A549 (cell line): ENCODE measurements around the gene LIPI. TPM values are rescaled to one million over a fixed set of nuclear protein-coding genes. Genes with fewer than 3 reads are reported as not detected.

Experiments used
- ATAC-seq, 2 experiments: fragments of 200-7000 bp in 1 of 2; fragments of >200 bp in 1 of 2; cut with Nextera tagmentation in 1 of 2; cut with Tn5 transposase in 1 of 2; 3 replicates each; pipeline versions ENCODE4 v1.8.0 to v1.9.1; 2018 to 2020; ENCODE audit warnings: mild to moderate bottlenecking in 1 of 2, moderate library complexity in 1 of 2
- CTCF ChIA-PET: fragments of 300-600 bp; sonication (Branson Sonifier 250); formaldehyde crosslinking; extraction: SDS; loops from one replicate; lab custom pipeline; 2021; ENCODE audit warnings: antibody characterized with exemption, inconsistent platforms; lab: Yijun Ruan, JAX
- POLR2A ChIA-PET: fragments of 350-600 bp; formaldehyde crosslinking; extraction: SDS; loops from one replicate; lab custom pipeline; 2021; ENCODE audit warnings: antibody characterized with exemption, inconsistent platforms; lab: Yijun Ruan, JAX
- DNase-seq, 2 experiments: peaks; one replicate each; pipeline versions ENCODE4 v3.0.0 to v3.0.0-alpha.2; 2011 to 2016; ENCODE audit warnings: low read depth in 1 of 2, low spot score in 1 of 2
- FAIRE-seq: peaks from 2 replicates; lab custom pipeline; 2011; peaks lifted over from hg19 to GRCh38; lab: Jason Lieb, UNC
- H3K27ac ChIP-seq, 2 experiments: fragments of >200 bp; sonication (Bioruptor Twin); formaldehyde crosslinking; 3 replicates each; pipeline ENCODE4 v1.5.1; 2016 to 2017
- H3K4me1 ChIP-seq: fragments of >200 bp; sonication (Bioruptor Twin); formaldehyde crosslinking; 3 replicates; pipeline ENCODE4 v1.6.1; 2016
- H3K4me2 ChIP-seq: fragments of >200 bp; sonication (Bioruptor Twin); formaldehyde crosslinking; 3 replicates; pipeline ENCODE4 v1.6.1; 2016
- H3K4me3 ChIP-seq: fragments of >200 bp; sonication (Bioruptor Twin); formaldehyde crosslinking; 3 replicates; pipeline ENCODE4 v1.5.1; 2016
- H3K9me3 ChIP-seq: fragments of >200 bp; sonication (Bioruptor Twin); formaldehyde crosslinking; 3 replicates; pipeline ENCODE4 v1.6.1; 2016
- CBX8 ChIP-seq: fragments of 200-600 bp; sonication (generic); IDR thresholded peaks from 2 replicates; pipeline ENCODE4 v1.6.1; 2016
- CEBPB ChIP-seq, 2 experiments: fragments of >200 bp in 1 of 2; sonication (Bioruptor Twin) in 1 of 2; formaldehyde crosslinking in 1 of 2; IDR thresholded peaks; 2 replicates each; pipeline ENCODE4 v1.6.1; 2012 to 2016
- CHD4 ChIP-seq: fragments of 200-600 bp; sonication (generic); IDR thresholded peaks from 2 replicates; pipeline ENCODE4 v1.6.1; 2016; ENCODE audit warnings: antibody characterized with exemption, mild to moderate bottlenecking, borderline replicate concordance
- EHF ChIP-seq: fragments of 250-450 bp; sonication (Bioruptor Pico); IDR thresholded peaks from 2 replicates; pipeline ENCODE4 v1.5.0; 2020; ENCODE audit warnings: mild to moderate bottlenecking
- EHMT2 ChIP-seq: fragments of 200-600 bp; sonication (generic); IDR thresholded peaks from 2 replicates; pipeline ENCODE4 v1.6.1; 2016; ENCODE audit warnings: antibody characterized with exemption, low read depth, mild to moderate bottlenecking, moderate library complexity
- EP300 ChIP-seq, 2 experiments: fragments of >200 bp; sonication (Bioruptor Twin); formaldehyde crosslinking; IDR thresholded peaks; 2 replicates in 1 of 2; 3 replicates in 1 of 2; pipeline ENCODE4 v1.6.1; 2016 to 2017
- FOSB ChIP-seq: fragments of 250-450 bp; sonication (Bioruptor Pico); IDR thresholded peaks from 2 replicates; pipeline ENCODE4 v1.5.0; 2020; ENCODE audit warnings: mild to moderate bottlenecking, moderate library complexity
- KDM1A ChIP-seq: fragments of 200-600 bp; sonication (generic); IDR thresholded peaks from 2 replicates; pipeline ENCODE4 v1.6.1; 2016; ENCODE audit warnings: low read depth, mild to moderate bottlenecking
- MYC ChIP-seq: IDR thresholded peaks from 2 replicates; pipeline ENCODE4 v1.6.1; 2012; ENCODE audit warnings: mild to moderate bottlenecking, inconsistent platforms, low read length, improper control_type of control experiment, borderline replicate concordance
- NR3C1 ChIP-seq: fragments of >200 bp; sonication (Bioruptor Twin); formaldehyde crosslinking; IDR thresholded peaks from 3 replicates; pipeline ENCODE4 v1.6.1; 2017
- PHF8 ChIP-seq: fragments of 200-600 bp; sonication (generic); IDR thresholded peaks from 2 replicates; pipeline ENCODE4 v1.6.1; 2016; ENCODE audit warnings: low read depth, mild to moderate bottlenecking, antibody characterized with exemption, moderate library complexity, borderline replicate concordance
- POLR2A ChIP-seq: IDR thresholded peaks from 2 replicates; pipeline ENCODE4 v1.6.1; 2012; ENCODE audit warnings: mild to moderate bottlenecking, low read length
- POLR2AphosphoS2 ChIP-seq: conservative IDR thresholded peaks from 2 replicates; pipeline ENCODE4 v1.6.1; 2012; ENCODE audit warnings: low read length, improper control_type of control experiment, inconsistent platforms
- RAD21 ChIP-seq, 2 experiments: fragments of >200 bp in 1 of 2; sonication (Bioruptor Twin) in 1 of 2; formaldehyde crosslinking in 1 of 2; IDR thresholded peaks in 1 of 2; conservative IDR thresholded peaks in 1 of 2; 2 replicates in 1 of 2; 3 replicates in 1 of 2; pipeline ENCODE4 v1.6.1; 2012 to 2018; ENCODE audit warnings: inconsistent platforms in 1 of 2
- RFX5 ChIP-seq: fragments of 450-650 bp; IDR thresholded peaks from 2 replicates; pipeline ENCODE4 v1.7.1; 2014; ENCODE audit warnings: antibody characterized with exemption, mild to moderate bottlenecking, moderate library complexity
- RNF2 ChIP-seq: fragments of 200-600 bp; sonication (generic); IDR thresholded peaks from 2 replicates; pipeline ENCODE4 v1.6.1; 2016; ENCODE audit warnings: low read depth, mild to moderate bottlenecking, antibody characterized with exemption, moderate library complexity, borderline replicate concordance
- SMC3 ChIP-seq: fragments of >200 bp; sonication (Bioruptor Twin); formaldehyde crosslinking; IDR thresholded peaks from 3 replicates; pipeline ENCODE4 v1.6.1; 2018; ENCODE audit warnings: inconsistent platforms
- SREBF2 ChIP-seq: fragments of 450-650 bp; IDR thresholded peaks from 2 replicates; pipeline ENCODE4 v1.6.1; 2014; ENCODE audit warnings: mild to moderate bottlenecking, moderate library complexity
- ZSCAN20 ChIP-seq: fragments of 250-450 bp; sonication (Bioruptor Pico); IDR thresholded peaks from 2 replicates; pipeline ENCODE4 v1.8.0; 2022; ENCODE audit warnings: mild to moderate bottlenecking, moderate library complexity
- WGBS: methylation state at CpG from one replicate; pipeline ENCODE4 v1.1.6; 2017; ENCODE audit errors: missing lambda C conversion rate; 5-methylcytosine and 5-hydroxymethylcytosine counted together
- polyA plus RNA-seq, 4 experiments: library from polyadenylated mRNA; depleted of rRNA in 3 of 4; stranded (reverse); fragments of >200 nt; fragmentation: RNase III in 1 of 4; extraction: RNeasy Plus Mini Kit Qiagen cat#74134 plus additional on column Dnase treatment in 1 of 4; gene quantifications; 2 replicates in 3 of 4; 3 replicates in 1 of 4; pipeline ENCODE4 v1.2.3, GENCODE V29; 2011 to 2017
- TF ChIP-seq, protein P1 (sequence below): fragments of 450-650 bp; IDR thresholded peaks from 2 replicates; pipeline ENCODE4 v1.6.1; 2014; ENCODE audit warnings: antibody characterized with exemption
- TF ChIP-seq, protein P2 (sequence below): fragments of 250-450 bp; sonication (Bioruptor Pico); IDR thresholded peaks from 2 replicates; pipeline ENCODE4 v1.5.0; 2020; ENCODE audit warnings: low read depth, mild to moderate bottlenecking, moderate library complexity
- TF ChIP-seq, protein P3 (sequence below): IDR thresholded peaks from 2 replicates; pipeline ENCODE4 v1.6.1; 2012
- TF ChIP-seq, protein P4 (sequence below): fragments of >200 bp; sonication (Bioruptor Twin); formaldehyde crosslinking; IDR thresholded peaks from 3 replicates; pipeline ENCODE4 v1.6.1; 2016
- TF ChIP-seq, protein P5 (sequence below): IDR thresholded peaks from 2 replicates; pipeline ENCODE4 v1.6.1; 2012
- TF ChIP-seq, protein P6 (sequence below): fragments of 150-350 bp; IDR thresholded peaks from 2 replicates; pipeline ENCODE4 v1.6.1; 2014; ENCODE audit warnings: low read depth, mild to moderate bottlenecking, low read length

Gene LIPI
- polyA plus RNA-seq, 2 of the 4 experiments (the other 2 are of a cell fraction): not detected

DNA sequence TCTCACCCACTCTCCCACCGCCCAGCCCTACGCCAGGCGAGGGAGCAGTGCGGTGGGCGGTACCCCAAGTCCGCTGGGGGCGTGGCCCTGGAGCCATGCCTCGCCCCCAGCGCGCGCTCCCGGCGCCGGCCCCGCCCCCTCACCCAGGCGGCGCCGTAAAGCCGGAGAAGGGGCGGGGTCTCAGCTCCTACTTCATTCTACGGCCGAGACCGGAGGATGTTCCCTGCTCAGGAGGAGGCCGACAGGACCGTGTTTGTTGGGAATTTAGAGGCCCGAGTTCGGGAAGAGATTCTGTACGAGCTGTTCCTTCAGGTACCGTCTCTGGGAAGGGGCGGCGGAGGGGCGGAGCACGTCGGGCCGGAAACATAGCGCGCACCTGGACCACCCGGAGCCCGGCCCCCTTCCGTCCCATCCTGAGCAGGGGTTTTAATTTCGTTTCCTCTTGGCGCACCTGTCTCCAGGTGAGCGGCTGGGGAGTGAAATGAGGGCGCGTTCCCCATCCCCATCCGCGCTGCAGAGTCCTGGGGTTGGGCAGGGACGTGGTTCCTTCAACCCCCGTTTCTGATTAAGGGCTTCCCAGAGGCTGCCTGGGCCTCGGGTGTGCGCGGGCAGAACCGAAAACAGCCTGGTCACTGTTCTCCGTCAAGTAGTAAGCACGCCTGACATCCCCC is 5.4 kb upstream of the LIPI start, which contains the start of gene RBM11:
TSS of gene RBM11 (plus strand) at position 187 of the 671 bp plus-strand sequence. CDS start at position 217, 30 bp downstream.
- peak; percentile 92; the same call in 1 of the 2 replicates for TF ChIP-seq RNF2
- no peak for TF ChIP-seq NR3C1
- H3K4me1 ChIP-seq: no peaks in the 10 kb centered on the region
- H3K9me3 ChIP-seq: no peaks in the 10 kb centered on the region
- ChIA-PET CTCF (no interaction called here), POLR2A (no interaction called here)
- peak within 1 kb of the TSS; percentile 55 for H3K4me3 ChIP-seq
- DNase-seq (peak; percentile 2 to 55), ATAC-seq (peak; percentile 87 to 99), FAIRE-seq (no peak)
- WGBS: 3% methylated on average over 29 of the region's 55 CpGs
- H3K4me2 ChIP-seq: peak within 1 kb of the TSS; percentile 76
- H3K27ac ChIP-seq: no peak within 1 kb of the TSS

DNA sequence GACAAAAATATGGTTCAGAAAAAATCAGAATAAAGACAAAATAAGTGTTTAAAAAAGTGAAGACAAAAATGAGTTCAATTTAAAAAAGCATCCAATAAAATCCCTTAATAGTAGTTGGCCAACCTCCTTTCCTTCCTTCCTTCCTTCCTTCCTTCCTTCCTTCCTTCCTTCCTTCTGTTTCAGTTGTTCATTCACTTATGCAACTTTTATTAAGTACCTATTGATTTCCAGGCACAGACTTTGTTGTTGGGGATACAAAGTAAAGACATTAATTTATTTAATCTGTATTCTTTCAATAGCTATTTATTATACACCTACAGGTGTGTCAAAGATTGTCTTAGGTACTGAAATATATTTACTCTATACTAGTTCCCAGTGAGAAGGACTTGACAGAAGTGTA is 2.4 kb upstream of the LIPI start:
- no peak for TF ChIP-seq SREBF2
- TF ChIP-seq, protein P1, sequence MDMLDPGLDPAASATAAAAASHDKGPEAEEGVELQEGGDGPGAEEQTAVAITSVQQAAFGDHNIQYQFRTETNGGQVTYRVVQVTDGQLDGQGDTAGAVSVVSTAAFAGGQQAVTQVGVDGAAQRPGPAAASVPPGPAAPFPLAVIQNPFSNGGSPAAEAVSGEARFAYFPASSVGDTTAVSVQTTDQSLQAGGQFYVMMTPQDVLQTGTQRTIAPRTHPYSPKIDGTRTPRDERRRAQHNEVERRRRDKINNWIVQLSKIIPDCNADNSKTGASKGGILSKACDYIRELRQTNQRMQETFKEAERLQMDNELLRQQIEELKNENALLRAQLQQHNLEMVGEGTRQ: no peak
- no peak for TF ChIP-seq POLR2A
- TF ChIP-seq KDM1A: no peak
- TF ChIP-seq EHMT2: no peak
- no peak for TF ChIP-seq EP300 (IDR thresholded peaks at IDR 0.05)
- TF ChIP-seq SMC3: no peak
- TF ChIP-seq CHD4: no peak
- TF ChIP-seq POLR2AphosphoS2: no peak
- TF ChIP-seq, protein P2, sequence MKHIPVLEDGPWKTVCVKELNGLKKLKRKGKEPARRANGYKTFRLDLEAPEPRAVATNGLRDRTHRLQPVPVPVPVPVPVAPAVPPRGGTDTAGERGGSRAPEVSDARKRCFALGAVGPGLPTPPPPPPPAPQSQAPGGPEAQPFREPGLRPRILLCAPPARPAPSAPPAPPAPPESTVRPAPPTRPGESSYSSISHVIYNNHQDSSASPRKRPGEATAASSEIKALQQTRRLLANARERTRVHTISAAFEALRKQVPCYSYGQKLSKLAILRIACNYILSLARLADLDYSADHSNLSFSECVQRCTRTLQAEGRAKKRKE (CRISPR knock-in tag): no peak
- TF ChIP-seq, protein P3, sequence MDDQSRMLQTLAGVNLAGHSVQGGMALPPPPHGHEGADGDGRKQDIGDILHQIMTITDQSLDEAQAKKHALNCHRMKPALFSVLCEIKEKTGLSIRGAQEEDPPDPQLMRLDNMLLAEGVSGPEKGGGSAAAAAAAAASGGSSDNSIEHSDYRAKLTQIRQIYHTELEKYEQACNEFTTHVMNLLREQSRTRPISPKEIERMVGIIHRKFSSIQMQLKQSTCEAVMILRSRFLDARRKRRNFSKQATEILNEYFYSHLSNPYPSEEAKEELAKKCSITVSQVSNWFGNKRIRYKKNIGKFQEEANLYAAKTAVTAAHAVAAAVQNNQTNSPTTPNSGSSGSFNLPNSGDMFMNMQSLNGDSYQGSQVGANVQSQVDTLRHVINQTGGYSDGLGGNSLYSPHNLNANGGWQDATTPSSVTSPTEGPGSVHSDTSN: no peak
- TF ChIP-seq RNF2: no peak
- TF ChIP-seq RFX5: no peak
- TF ChIP-seq RAD21 (conservative IDR thresholded peaks at IDR 0.05 in 1 of 2, IDR thresholded peaks at IDR 0.05 in 1 of 2): no peak
- TF ChIP-seq, protein P4, sequence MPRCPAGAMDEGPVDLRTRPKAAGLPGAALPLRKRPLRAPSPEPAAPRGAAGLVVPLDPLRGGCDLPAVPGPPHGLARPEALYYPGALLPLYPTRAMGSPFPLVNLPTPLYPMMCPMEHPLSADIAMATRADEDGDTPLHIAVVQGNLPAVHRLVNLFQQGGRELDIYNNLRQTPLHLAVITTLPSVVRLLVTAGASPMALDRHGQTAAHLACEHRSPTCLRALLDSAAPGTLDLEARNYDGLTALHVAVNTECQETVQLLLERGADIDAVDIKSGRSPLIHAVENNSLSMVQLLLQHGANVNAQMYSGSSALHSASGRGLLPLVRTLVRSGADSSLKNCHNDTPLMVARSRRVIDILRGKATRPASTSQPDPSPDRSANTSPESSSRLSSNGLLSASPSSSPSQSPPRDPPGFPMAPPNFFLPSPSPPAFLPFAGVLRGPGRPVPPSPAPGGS: no peak
- TF ChIP-seq PHF8: no peak
- DNase-seq (no peak), ATAC-seq (no peak), FAIRE-seq (no peak)
- Histone ChIP-seq H3K9me3 (no peaks in the 10 kb centered on the region), H3K4me3 (no peak overlapping the region), H3K27ac (no peak overlapping the region), H3K4me1 (no peaks in the 10 kb centered on the region), H3K4me2 (no peak overlapping the region)
- ChIA-PET POLR2A (no interaction called here), CTCF (no interaction called here)

DNA sequence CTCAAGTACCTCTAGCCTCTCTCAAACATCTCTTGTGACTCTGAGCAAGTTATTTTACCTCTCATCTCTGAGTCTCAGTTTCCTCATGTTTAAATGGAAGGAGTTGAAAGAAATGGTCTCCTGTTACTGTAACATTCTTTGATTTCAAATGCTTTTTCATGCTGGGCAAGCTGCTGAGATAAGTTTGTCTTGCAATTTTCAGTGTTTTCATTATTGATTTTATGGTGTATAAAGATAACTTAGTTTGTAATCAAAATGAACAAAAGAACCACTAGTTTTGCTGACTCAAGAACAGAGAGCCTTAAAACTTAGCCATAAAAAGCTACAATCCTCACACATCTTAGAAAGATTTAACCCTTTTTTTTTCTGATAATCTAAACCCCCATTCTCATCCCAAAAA is 4.5 kb downstream of the LIPI start:
- ATAC-seq: no peak
- no peak for DNase-seq
- no peak overlapping the region for H3K4me3 ChIP-seq
- no peak for FAIRE-seq
- no peak overlapping the region for H3K27ac ChIP-seq
- no peaks in the 10 kb centered on the region for H3K4me1 ChIP-seq
- no peak overlapping the region for H3K4me2 ChIP-seq
- ChIA-PET CTCF (interaction anchor here (1.2 kb wide), 1 partner anchor 47 kb away, joined by 3 read pairs; no protein-coding TSS in a partner anchor), POLR2A (no interaction called here)
- no peaks in the 10 kb centered on the region for H3K9me3 ChIP-seq
- no peak for TF ChIP-seq EHF (CRISPR knock-in tag)
- TF ChIP-seq, protein P5, sequence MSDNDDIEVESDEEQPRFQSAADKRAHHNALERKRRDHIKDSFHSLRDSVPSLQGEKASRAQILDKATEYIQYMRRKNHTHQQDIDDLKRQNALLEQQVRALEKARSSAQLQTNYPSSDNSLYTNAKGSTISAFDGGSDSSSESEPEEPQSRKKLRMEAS: no peak
- TF ChIP-seq, protein P3: no peak
- no peak for TF ChIP-seq FOSB (CRISPR knock-in tag)
- no peak for TF ChIP-seq CHD4
- TF ChIP-seq ZSCAN20 (CRISPR knock-in tag): no peak
- no peak for TF ChIP-seq CEBPB (IDR thresholded peaks at IDR 0.05)
- no peak for TF ChIP-seq MYC
- no peak for TF ChIP-seq CBX8
- TF ChIP-seq, protein P6, sequence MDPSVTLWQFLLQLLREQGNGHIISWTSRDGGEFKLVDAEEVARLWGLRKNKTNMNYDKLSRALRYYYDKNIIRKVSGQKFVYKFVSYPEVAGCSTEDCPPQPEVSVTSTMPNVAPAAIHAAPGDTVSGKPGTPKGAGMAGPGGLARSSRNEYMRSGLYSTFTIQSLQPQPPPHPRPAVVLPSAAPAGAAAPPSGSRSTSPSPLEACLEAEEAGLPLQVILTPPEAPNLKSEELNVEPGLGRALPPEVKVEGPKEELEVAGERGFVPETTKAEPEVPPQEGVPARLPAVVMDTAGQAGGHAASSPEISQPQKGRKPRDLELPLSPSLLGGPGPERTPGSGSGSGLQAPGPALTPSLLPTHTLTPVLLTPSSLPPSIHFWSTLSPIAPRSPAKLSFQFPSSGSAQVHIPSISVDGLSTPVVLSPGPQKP: no peak
